Measurements from ENCODE around the gene DNAAF3. TPM values are rescaled to one million over a fixed set of nuclear protein-coding genes. Genes with fewer than 3 reads are reported as not detected.

The DNAAF3 gene
- total and polyA plus RNA-seq, 5 donors from 2014 or later: not detected

GRCh38 chr19:55147545-55148251 is 18.7 kb downstream of the DNAAF3 start:
- DNase-seq (no peak), ATAC-seq (ENCODE audit: low read depth in 2 of 2) (no peak)
- Histone ChIP-seq H3K4me1 (ENCODE audit: control insufficient read depth, insufficient read depth, low read length, poor library complexity, severe bottlenecking) (peaks cover 5% of the 10 kb centered on the region), H3K9me3 (ENCODE audit: control insufficient read depth in 2 of 2, low read length in 2 of 2) (peaks cover 2 to 8% of the 10 kb centered on the region in 2 experiments), H3K27ac (ENCODE audit: insufficient read depth, low read length, poor library complexity, severe bottlenecking) (no peak overlapping the region), H3K4me3 (ENCODE audit: low read depth, low read length) (no peak overlapping the region), H3K36me3 (ENCODE audit: control insufficient read depth, insufficient read depth, low read length) (no peaks in the 10 kb centered on the region), H3K27me3 (ENCODE audit: control insufficient read depth, insufficient read depth, low read length) (peaks cover 10% of the 10 kb centered on the region)
- no peaks in the 10 kb centered on the region for H3K36me3 Mint-ChIP-seq
- no peak overlapping the region for H3K4me3 Mint-ChIP-seq
- peaks cover 0 to 20% (median 6%) of the 10 kb centered on the region in 4 donors for H3K4me1 Mint-ChIP-seq
- H3K27me3 Mint-ChIP-seq: peaks cover 54% of the 10 kb centered on the region
- H3K27ac Mint-ChIP-seq: no peak overlapping the region
- H3K9me3 Mint-ChIP-seq: peaks cover 0 to 11% (median 1%) of the 10 kb centered on the region in 7 donors

GRCh38 chr19:55146705-55147273 is 19.6 kb downstream of the DNAAF3 start:
- H3K4me1 Mint-ChIP-seq: peaks cover 0 to 14% (median 2%) of the 10 kb centered on the region in 4 donors
- no peak for DNase-seq
- Histone ChIP-seq H3K36me3 (ENCODE audit: control insufficient read depth, insufficient read depth, low read length) (no peaks in the 10 kb centered on the region), H3K4me3 (ENCODE audit: low read depth, low read length) (no peak overlapping the region), H3K27me3 (ENCODE audit: control insufficient read depth, insufficient read depth, low read length) (peaks cover 10% of the 10 kb centered on the region), H3K4me1 (ENCODE audit: control insufficient read depth, insufficient read depth, low read length, poor library complexity, severe bottlenecking) (peaks cover 5% of the 10 kb centered on the region), H3K9me3 (ENCODE audit: control insufficient read depth in 2 of 2, low read length in 2 of 2) (peaks cover under 1 to 3% of the 10 kb centered on the region in 2 experiments), H3K27ac (ENCODE audit: insufficient read depth, low read length, poor library complexity, severe bottlenecking) (no peak overlapping the region)
- peaks cover 0 to 5% (median 0%) of the 10 kb centered on the region in 7 donors for H3K9me3 Mint-ChIP-seq
- no peaks in the 10 kb centered on the region for H3K36me3 Mint-ChIP-seq
- H3K27ac Mint-ChIP-seq: no peak overlapping the region
- ATAC-seq (ENCODE audit: low read depth in 2 of 2): no peak
- H3K27me3 Mint-ChIP-seq: peaks cover 61% of the 10 kb centered on the region
- no peak overlapping the region for H3K4me3 Mint-ChIP-seq

- Histone ChIP-seq H3K4me3 (ENCODE audit: low read depth, low read length) (no peak overlapping the region), H3K4me1 (ENCODE audit: control insufficient read depth, insufficient read depth, low read length, poor library complexity, severe bottlenecking) (peaks cover 5% of the 10 kb centered on the region), H3K27ac (ENCODE audit: insufficient read depth, low read length, poor library complexity, severe bottlenecking) (no peak overlapping the region), H3K36me3 (ENCODE audit: control insufficient read depth, insufficient read depth, low read length) (no peaks in the 10 kb centered on the region), H3K9me3 (ENCODE audit: control insufficient read depth in 2 of 2, low read length in 2 of 2) (no peaks in the 10 kb centered on the region), H3K27me3 (ENCODE audit: control insufficient read depth, insufficient read depth, low read length) (peaks cover 10% of the 10 kb centered on the region)
- Mint-ChIP-seq H3K4me3 (peak overlapping the region in 1 of 4 donors; percentile 28), H3K4me1 (peaks cover 0 to 10% (median under 1%) of the 10 kb centered on the region in 4 donors), H3K27me3 (peaks cover 67% of the 10 kb centered on the region), H3K27ac (no peak overlapping the region), H3K36me3 (no peaks in the 10 kb centered on the region), H3K9me3 (peaks cover 0 to 4% (median 0%) of the 10 kb centered on the region in 7 donors)
- no peak for ATAC-seq (ENCODE audit: low read depth in 2 of 2)
- peak in 1 of 3 donors; percentile 26 for DNase-seq
Measured at GRCh38 chr19:55146078-55146704, 20.2 kb downstream of the DNAAF3 start.

GRCh38 chr19:55145232-55145631 is 21.2 kb downstream of the DNAAF3 start:
- H3K9me3 Mint-ChIP-seq: peaks cover 0 to 2% (median 0%) of the 10 kb centered on the region in 7 donors
- H3K4me3 ChIP-seq (ENCODE audit: low read depth, low read length): no peak overlapping the region
- H3K27me3 ChIP-seq (ENCODE audit: control insufficient read depth, insufficient read depth, low read length): peaks cover 10% of the 10 kb centered on the region
- H3K4me1 Mint-ChIP-seq: peaks cover 0 to 8% (median 1%) of the 10 kb centered on the region in 4 donors
- ATAC-seq (ENCODE audit: low read depth in 2 of 2) (no peak), DNase-seq (no peak)
- no peaks in the 10 kb centered on the region for H3K36me3 ChIP-seq (ENCODE audit: control insufficient read depth, insufficient read depth, low read length)
- H3K27ac Mint-ChIP-seq: no peak overlapping the region
- no peaks in the 10 kb centered on the region for H3K9me3 ChIP-seq (ENCODE audit: control insufficient read depth in 2 of 2, low read length in 2 of 2)
- no peaks in the 10 kb centered on the region for H3K36me3 Mint-ChIP-seq
- no peak overlapping the region for H3K27ac ChIP-seq (ENCODE audit: insufficient read depth, low read length, poor library complexity, severe bottlenecking)
- peaks cover 5% of the 10 kb centered on the region for H3K4me1 ChIP-seq (ENCODE audit: control insufficient read depth, insufficient read depth, low read length, poor library complexity, severe bottlenecking)
- H3K4me3 Mint-ChIP-seq: no peak overlapping the region
- H3K27me3 Mint-ChIP-seq: peaks cover 71% of the 10 kb centered on the region

GRCh38 chr19:55141696-55142095 is 24.7 kb downstream of the DNAAF3 start:
- DNase-seq (no peak), ATAC-seq (ENCODE audit: low read depth in 2 of 2) (no peak)
- peaks cover 13% of the 10 kb centered on the region for H3K27me3 ChIP-seq (ENCODE audit: control insufficient read depth, insufficient read depth, low read length)
- Mint-ChIP-seq H3K27me3 (peaks cover 54% of the 10 kb centered on the region), H3K36me3 (no peaks in the 10 kb centered on the region), H3K27ac (no peak overlapping the region), H3K4me1 (peaks cover 0 to 8% (median 1%) of the 10 kb centered on the region in 4 donors), H3K4me3 (no peak overlapping the region), H3K9me3 (no peaks in the 10 kb centered on the region)
- H3K4me3 ChIP-seq (ENCODE audit: low read depth, low read length): no peak overlapping the region
- peaks cover 5% of the 10 kb centered on the region for H3K4me1 ChIP-seq (ENCODE audit: control insufficient read depth, insufficient read depth, low read length, poor library complexity, severe bottlenecking)
- H3K36me3 ChIP-seq (ENCODE audit: control insufficient read depth, insufficient read depth, low read length): no peaks in the 10 kb centered on the region
- H3K9me3 ChIP-seq (ENCODE audit: control insufficient read depth in 2 of 2, low read length in 2 of 2): no peaks in the 10 kb centered on the region
- H3K27ac ChIP-seq (ENCODE audit: insufficient read depth, low read length, poor library complexity, severe bottlenecking): no peak overlapping the region

- DNase-seq (no peak), ATAC-seq (ENCODE audit: low read depth in 2 of 2) (no peak)
- Histone ChIP-seq H3K36me3 (ENCODE audit: control insufficient read depth, insufficient read depth, low read length) (no peaks in the 10 kb centered on the region), H3K4me1 (ENCODE audit: control insufficient read depth, insufficient read depth, low read length, poor library complexity, severe bottlenecking) (no peaks in the 10 kb centered on the region), H3K27me3 (ENCODE audit: control insufficient read depth, insufficient read depth, low read length) (peaks cover 3% of the 10 kb centered on the region), H3K9me3 (ENCODE audit: control insufficient read depth in 2 of 2, low read length in 2 of 2) (no peaks in the 10 kb centered on the region), H3K4me3 (ENCODE audit: low read depth, low read length) (no peak overlapping the region), H3K27ac (ENCODE audit: insufficient read depth, low read length, poor library complexity, severe bottlenecking) (no peak overlapping the region)
- Mint-ChIP-seq H3K4me1 (peaks cover 0 to 3% (median 1%) of the 10 kb centered on the region in 4 donors), H3K4me3 (no peak overlapping the region), H3K36me3 (no peaks in the 10 kb centered on the region), H3K27me3 (peaks cover 52% of the 10 kb centered on the region), H3K9me3 (no peaks in the 10 kb centered on the region), H3K27ac (no peak overlapping the region)
Measured at GRCh38 chr19:55137915-55138314, 28.5 kb downstream of the DNAAF3 start.

GRCh38 chr19:55136399-55137102 is 29.9 kb downstream of the DNAAF3 start:
- no peak overlapping the region for H3K4me3 Mint-ChIP-seq

More at GRCh38 chr19:55136399-55137102, 29.9 kb downstream of the DNAAF3 start:
- H3K36me3 ChIP-seq (ENCODE audit: control insufficient read depth, insufficient read depth, low read length): no peaks in the 10 kb centered on the region
- peaks cover 54% of the 10 kb centered on the region for H3K27me3 Mint-ChIP-seq
- no peaks in the 10 kb centered on the region for H3K9me3 Mint-ChIP-seq
- H3K9me3 ChIP-seq (ENCODE audit: control insufficient read depth in 2 of 2, low read length in 2 of 2): no peaks in the 10 kb centered on the region
- ATAC-seq (ENCODE audit: low read depth in 2 of 2): no peak
- H3K4me3 ChIP-seq (ENCODE audit: low read depth, low read length): no peak overlapping the region
- H3K27ac Mint-ChIP-seq: no peak overlapping the region
- H3K27ac ChIP-seq (ENCODE audit: insufficient read depth, low read length, poor library complexity, severe bottlenecking): no peak overlapping the region
- H3K4me1 ChIP-seq (ENCODE audit: control insufficient read depth, insufficient read depth, low read length, poor library complexity, severe bottlenecking): no peaks in the 10 kb centered on the region
- peaks cover 0 to 3% (median 1%) of the 10 kb centered on the region in 4 donors for H3K4me1 Mint-ChIP-seq
- H3K27me3 ChIP-seq (ENCODE audit: control insufficient read depth, insufficient read depth, low read length): peaks cover 6% of the 10 kb centered on the region
- DNase-seq: no peak
- H3K36me3 Mint-ChIP-seq: no peaks in the 10 kb centered on the region

Data from CD4-positive, CD25-positive, alpha-beta regulatory T cell (primary cell).